Pancreas (tissue), 10 donors: ENCODE data around the gene CCNYL1. TPM values are rescaled to one million over a fixed set of nuclear protein-coding genes. Genes with fewer than 3 reads are reported as not detected.

Experiments used
- ATAC-seq, 4 donors: fragments of 200-7000 bp; cut with Tn5 transposase; one replicate each; pipeline versions ENCODE4 v1.8.0 to v1.9.1; 2020; ENCODE audit warnings: mild to moderate bottlenecking in 4 of 4, moderate library complexity in 4 of 4
- DNase-seq, 6 donors: peaks; one replicate each; pipeline ENCODE4 v3.0.0-alpha.2; 2020
- FAIRE-seq: peaks from 2 replicates; lab custom pipeline; 2012; peaks lifted over from hg19 to GRCh38; lab: Jason Lieb, UNC
- H3K27ac ChIP-seq, 4 donors: fragments of 200-600 bp; sonication (generic); 1 replicate in 3 of 4; 2 replicates in 1 of 4; pipeline versions ENCODE4 v1.5.0 to v1.8.0; 2020
- H3K27me3 ChIP-seq, 4 donors: fragments of 200-600 bp; one replicate each; pipeline ENCODE4 v1.8.0; 2021
- H3K36me3 ChIP-seq, 3 donors: fragments of 200-600 bp; sonication (generic) in 1 of 3; one replicate each; pipeline versions ENCODE4 v1.5.0 to v1.8.0; 2020 to 2021
- H3K4me1 ChIP-seq, 3 donors: fragments of 200-600 bp; one replicate each; pipeline ENCODE4 v1.8.0; 2021
- H3K4me3 ChIP-seq, 4 donors: fragments of 200-600 bp; sonication (generic) in 2 of 4; one replicate each; pipeline versions ENCODE4 v1.5.0 to v1.8.0; 2020 to 2021
- H3K9me3 ChIP-seq, 4 donors: fragments of 200-600 bp; one replicate each; pipeline ENCODE4 v1.8.0; 2021
- WGBS, 2 donors: extraction: QIAGEN DNeasy Blood & Tissue Kit; methylation state at CpG; one replicate each; pipeline ENCODE4 v1.1.7; 2013; 5-methylcytosine and 5-hydroxymethylcytosine counted together
- intact Hi-C, 3 donors: fragments of 100-400 bp; cut with DNase I; formaldehyde crosslinking; loops; one replicate each; pipeline versions ENCODE4 v1.11.1 to v1.14.2; 2022
- polyA plus RNA-seq, 2 donors: library from polyadenylated mRNA; stranded (reverse); fragments of 200-250 nt; gene quantifications; one replicate each; pipeline ENCODE4 v1.2.3, GENCODE V29; 2013
- total RNA-seq, 6 donors: library from RNA; stranded (reverse); fragmentation: NEBNext Ultra II Directional in 4 of 6; extraction: Animal tissue kit (Norgen Biotek cat#: 25700) in 4 of 6; gene quantifications; one replicate each; pipeline versions ENCODE4 v1.2.1 to v1.2.4, GENCODE V29; 2021 to 2023
- TF ChIP-seq, protein P1 (sequence below), 4 donors: fragments of 200-600 bp; sonication (generic) in 3 of 4; IDR thresholded peaks; one replicate each; pipeline versions ENCODE4 v1.5.0 to v1.8.0; 2021; ENCODE audit warnings: antibody characterized with exemption in 4 of 4
- donor health status: healthy with polysubstance abuse.
- donor health status: DM: no; HTN: no; CAD: no; lungs with moderate emphysema.
- donor health status: DM: no; HTN: no; CAD: no.
- donor health status: control.
- donor health status: control.
- donor health status: Bipolar disorder and iron deficiency.
- donor health status: DM: yes; HTN: yes; CAD: no.
- donor health status: DM: no; HTN: no; CAD: no.
- donor health status: DM: no; HTN: no; CAD: no.
- donor health status: DM: yes; HTN: yes; CAD: no.

Gene CCNYL1
- 10 to 100 TPM in 4 of 6 donors, 1 to 10 TPM in 2; 8.4 to 12.4 (median 11.9) TPM for total RNA-seq
- polyA plus RNA-seq: 1 to 10 TPM; 5.2 to 5.3 TPM

DNA sequence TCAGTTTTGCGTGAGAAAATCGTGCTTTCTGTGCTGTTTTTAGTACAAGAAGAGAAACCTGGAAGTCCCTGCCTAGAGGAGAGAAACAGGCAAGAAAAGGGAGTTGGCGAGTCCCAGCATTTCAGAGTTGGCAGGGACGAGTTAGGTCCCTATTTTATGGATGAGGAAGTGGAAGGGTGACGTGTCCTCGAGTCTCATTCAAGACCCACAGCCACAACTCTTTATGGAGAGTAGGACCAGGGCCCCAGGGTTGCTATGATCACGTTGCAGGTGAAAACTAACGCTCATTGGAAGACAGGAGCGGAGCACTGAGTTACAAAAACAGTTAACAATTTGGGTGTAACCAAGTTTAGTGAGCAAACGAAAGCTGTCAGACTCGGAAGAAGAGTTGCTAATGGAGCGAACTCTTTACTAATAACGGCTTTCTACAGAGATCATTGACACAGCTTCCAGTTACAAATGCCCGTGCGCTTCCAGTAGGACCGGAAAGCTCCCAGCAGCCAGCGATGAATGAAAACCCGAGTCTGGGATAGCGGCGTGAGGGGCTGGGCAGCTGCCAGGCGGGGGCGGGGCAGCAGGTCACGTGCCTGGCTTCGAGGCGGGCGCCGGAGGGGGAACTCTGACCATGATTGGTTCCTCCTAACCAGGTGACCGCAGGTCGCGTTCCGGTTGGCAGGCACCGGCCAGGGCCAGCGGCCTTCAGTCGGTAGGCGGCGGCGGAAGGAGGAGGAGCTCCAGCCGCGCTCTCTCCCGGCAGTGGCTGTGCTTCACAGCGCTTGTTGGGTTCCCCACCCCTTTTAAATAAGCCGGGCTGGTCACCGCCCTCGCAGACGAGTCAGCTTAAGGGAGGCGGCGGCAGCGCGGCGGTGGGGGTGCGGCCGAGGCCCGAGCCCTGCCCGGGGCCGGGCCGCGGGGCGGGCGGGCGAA, at the start of gene CCNYL1:
Gene CCNYL1, plus strand, starts transcription at position 827 of the 927 bp plus-strand sequence. CDS start 257 bp downstream, outside the sequence.
- peak within 1 kb of the TSS; percentile 78 to 87 (median 85) for H3K27ac ChIP-seq
- ATAC-seq: peak; percentile 95 to 99 (median 97)
- H3K9me3 ChIP-seq: no peaks in the 10 kb centered on the region
- intact Hi-C loops: no loop called here
- peak; percentile 98 to 100 (median 99) for DNase-seq
- peaks cover 0 to 18% (median 0%) of the 10 kb centered on the region in 3 donors for H3K4me1 ChIP-seq
- TF ChIP-seq, protein P1, sequence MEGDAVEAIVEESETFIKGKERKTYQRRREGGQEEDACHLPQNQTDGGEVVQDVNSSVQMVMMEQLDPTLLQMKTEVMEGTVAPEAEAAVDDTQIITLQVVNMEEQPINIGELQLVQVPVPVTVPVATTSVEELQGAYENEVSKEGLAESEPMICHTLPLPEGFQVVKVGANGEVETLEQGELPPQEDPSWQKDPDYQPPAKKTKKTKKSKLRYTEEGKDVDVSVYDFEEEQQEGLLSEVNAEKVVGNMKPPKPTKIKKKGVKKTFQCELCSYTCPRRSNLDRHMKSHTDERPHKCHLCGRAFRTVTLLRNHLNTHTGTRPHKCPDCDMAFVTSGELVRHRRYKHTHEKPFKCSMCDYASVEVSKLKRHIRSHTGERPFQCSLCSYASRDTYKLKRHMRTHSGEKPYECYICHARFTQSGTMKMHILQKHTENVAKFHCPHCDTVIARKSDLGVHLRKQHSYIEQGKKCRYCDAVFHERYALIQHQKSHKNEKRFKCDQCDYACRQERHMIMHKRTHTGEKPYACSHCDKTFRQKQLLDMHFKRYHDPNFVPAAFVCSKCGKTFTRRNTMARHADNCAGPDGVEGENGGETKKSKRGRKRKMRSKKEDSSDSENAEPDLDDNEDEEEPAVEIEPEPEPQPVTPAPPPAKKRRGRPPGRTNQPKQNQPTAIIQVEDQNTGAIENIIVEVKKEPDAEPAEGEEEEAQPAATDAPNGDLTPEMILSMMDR (IDR thresholded peaks at IDR 0.05): peak in 3 of 4 donors; percentile 9 to 32 (median 10)
- no peaks in the 10 kb centered on the region for H3K27me3 ChIP-seq
- 1% methylated on average over 52 to 60 of the region's 60 CpGs for WGBS, 2 donors
- no peaks in the 10 kb centered on the region for H3K36me3 ChIP-seq
- FAIRE-seq: peak; percentile 93
- peak within 1 kb of the TSS; percentile 73 to 96 (median 90) for H3K4me3 ChIP-seq

DNA sequence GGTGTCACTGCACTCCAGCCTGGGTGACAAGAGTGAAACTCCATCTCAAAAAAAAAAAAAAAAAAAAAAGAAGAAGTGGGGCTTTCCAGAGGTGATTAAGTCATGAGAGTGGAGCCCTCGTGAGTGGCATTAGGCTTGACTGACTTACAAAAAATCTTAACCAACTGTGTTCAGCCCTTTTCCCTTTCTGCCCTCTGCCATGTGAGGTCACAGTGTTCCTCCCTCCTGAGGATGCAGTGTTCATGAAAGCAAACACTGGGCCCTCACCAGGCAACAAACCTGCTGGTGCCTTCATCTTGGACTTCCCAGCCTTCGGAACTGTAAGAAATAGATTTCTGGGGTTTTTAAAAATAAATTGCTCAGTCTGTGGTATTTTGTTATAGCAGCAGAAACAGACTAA, 49.2 kb upstream of the CCNYL1 start:
- Histone ChIP-seq H3K9me3 (no peaks in the 10 kb centered on the region), H3K36me3 (no peaks in the 10 kb centered on the region), H3K4me1 (no peaks in the 10 kb centered on the region), H3K27ac (no peak overlapping the region), H3K27me3 (no peaks in the 10 kb centered on the region), H3K4me3 (no peak overlapping the region)
- ATAC-seq: peak in 1 of 4 donors; percentile 61
- WGBS, 2 donors: 81% methylated on average over 2 of the region's 2 CpGs
- FAIRE-seq: no peak
- DNase-seq: peak in 1 of 6 donors; percentile 23
- intact Hi-C loops: no loop called here
- TF ChIP-seq, protein P1 (IDR thresholded peaks at IDR 0.05): no peak

DNA sequence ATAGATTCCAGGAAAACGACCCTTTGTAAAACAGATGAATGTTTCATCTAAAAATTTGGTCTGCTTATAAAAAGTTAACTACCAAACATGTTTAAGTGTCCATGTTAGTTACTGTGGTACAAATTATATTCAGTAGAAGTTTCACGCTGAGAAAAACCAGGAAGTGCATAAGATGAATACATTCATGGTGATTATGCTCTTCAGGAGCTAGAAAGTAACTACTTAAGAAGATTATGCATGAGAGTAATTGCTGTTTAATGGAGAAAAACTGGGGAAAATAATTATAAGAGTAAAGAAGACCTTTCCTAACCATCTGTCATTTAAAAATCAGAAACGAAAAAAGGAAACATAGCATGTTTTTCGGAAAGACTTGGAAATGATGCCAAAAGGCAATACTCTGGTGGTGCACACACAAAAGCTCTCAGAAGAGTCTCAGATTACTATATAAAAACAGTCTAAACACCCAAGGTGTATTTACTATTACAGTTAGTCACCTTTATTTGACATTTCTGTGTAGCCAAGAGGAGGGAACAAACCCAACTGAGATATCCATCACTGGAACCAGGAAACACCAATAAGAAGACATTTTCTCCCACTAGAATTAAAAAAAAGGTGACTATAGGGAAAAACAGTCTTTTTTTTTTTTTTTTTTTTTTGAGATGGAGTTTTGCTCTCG, 47.4 kb upstream of the CCNYL1 start:
- H3K4me1 ChIP-seq: no peaks in the 10 kb centered on the region
- TF ChIP-seq, protein P1 (IDR thresholded peaks at IDR 0.05): no peak
- WGBS, 2 donors: 63 to 69% methylated on average over 4 to 5 of the region's 5 CpGs
- H3K27ac ChIP-seq: no peak overlapping the region
- H3K27me3 ChIP-seq: no peaks in the 10 kb centered on the region
- intact Hi-C loops: no loop called here
- DNase-seq (no peak), FAIRE-seq (no peak), ATAC-seq (no peak)
- no peaks in the 10 kb centered on the region for H3K36me3 ChIP-seq
- H3K4me3 ChIP-seq: no peak overlapping the region
- no peaks in the 10 kb centered on the region for H3K9me3 ChIP-seq

DNA sequence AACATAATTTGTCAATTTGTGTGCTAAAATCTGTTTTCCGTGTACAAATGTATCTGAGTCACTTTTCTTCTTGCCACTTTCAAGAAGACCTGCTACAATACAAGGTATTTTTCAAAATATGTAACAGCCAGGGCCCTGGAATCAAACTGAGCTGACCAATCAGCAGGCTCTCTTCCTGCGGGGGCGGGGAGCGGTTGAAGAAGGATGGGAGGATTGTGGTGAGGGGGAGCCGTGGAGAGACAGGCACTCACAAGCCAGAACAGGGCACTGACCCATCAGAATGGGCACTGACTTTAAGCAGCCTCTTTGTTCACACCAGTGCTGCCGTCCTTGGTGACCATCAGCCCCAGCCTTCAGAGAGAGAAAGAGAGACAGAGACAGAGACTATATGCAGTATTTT, 40.6 kb upstream of the CCNYL1 start:
- Histone ChIP-seq H3K36me3 (no peaks in the 10 kb centered on the region), H3K4me3 (no peak overlapping the region), H3K27me3 (no peaks in the 10 kb centered on the region), H3K4me1 (no peaks in the 10 kb centered on the region), H3K27ac (no peak overlapping the region), H3K9me3 (no peaks in the 10 kb centered on the region)
- intact Hi-C loops: no loop called here
- FAIRE-seq (no peak), ATAC-seq (no peak), DNase-seq (no peak)
- 79 to 81% methylated on average over 6 of the region's 6 CpGs for WGBS, 2 donors
- TF ChIP-seq, protein P1 (IDR thresholded peaks at IDR 0.05): no peak
